ENCODE results near the gene STAT3.

The STAT3 gene

GRCh38 chr17:42289611-42290181 lies 98.5 kb downstream of the STAT3 start:
- DNase-seq, result no peak

- DNase-seq, result no peak
Observed at GRCh38 chr17:42288803-42289610, 99.2 kb downstream of the STAT3 start.

- DNase-seq, result peak; percentile 68
Observed at GRCh38 chr17:42287977-42288802, 100.1 kb downstream of the STAT3 start, which contains the start of gene STAT5A. Gene STAT5A (plus strand): TSS chr17:42288498. CDS start chr17:42289412, 914 bp downstream.

GRCh38 chr17:42287305-42287976 lies 100.8 kb downstream of the STAT3 start:
- DNase-seq, result no peak

GRCh38 chr17:42286411-42287221 lies 101.6 kb downstream of the STAT3 start:
- no peak for DNase-seq

GRCh38 chr17:42285346-42286050 lies 102.7 kb downstream of the STAT3 start:
- no peak for DNase-seq

GRCh38 chr17:42284566-42284965 lies 103.7 kb downstream of the STAT3 start:
- DNase-seq, result no peak

- no peak for DNase-seq
Observed at GRCh38 chr17:42284024-42284369, 104.2 kb downstream of the STAT3 start.

GRCh38 chr17:42283241-42284023 lies 104.8 kb downstream of the STAT3 start:
- DNase-seq, result no peak

GRCh38 chr17:42282478-42283080 lies 105.7 kb downstream of the STAT3 start:
- no peak for DNase-seq

GRCh38 chr17:42281571-42282096 lies 106.6 kb downstream of the STAT3 start:
- DNase-seq, result peak; percentile 71

GRCh38 chr17:42279776-42280630 lies 108.2 kb downstream of the STAT3 start:
- no peak for DNase-seq

- no peak for DNase-seq
Observed at GRCh38 chr17:42277342-42277712, 110.9 kb downstream of the STAT3 start.

GRCh38 chr17:42276609-42277341 lies 111.5 kb downstream of the STAT3 start:
- DNase-seq, result no peak

GRCh38 chr17:42276359-42276608 lies 112.0 kb downstream of the STAT3 start, which contains the start of gene STAT5B:
Gene STAT5B (minus strand): TSS chr17:42276391. CDS start chr17:42232127, 44,264 bp downstream.
- peak; percentile 62 for DNase-seq

- DNase-seq, result no peak
Observed at GRCh38 chr17:42275527-42276358, 112.5 kb downstream of the STAT3 start.

GRCh38 chr17:42274812-42275526 lies 113.3 kb downstream of the STAT3 start:
- no peak for DNase-seq

All from NCI-H1436 (cell line).